ENCODE results near the gene ZSWIM1.
A peak's percentile ranks its signal among the peaks of the same experiment; 100 is the strongest.

ZSWIM1 gene

DNA sequence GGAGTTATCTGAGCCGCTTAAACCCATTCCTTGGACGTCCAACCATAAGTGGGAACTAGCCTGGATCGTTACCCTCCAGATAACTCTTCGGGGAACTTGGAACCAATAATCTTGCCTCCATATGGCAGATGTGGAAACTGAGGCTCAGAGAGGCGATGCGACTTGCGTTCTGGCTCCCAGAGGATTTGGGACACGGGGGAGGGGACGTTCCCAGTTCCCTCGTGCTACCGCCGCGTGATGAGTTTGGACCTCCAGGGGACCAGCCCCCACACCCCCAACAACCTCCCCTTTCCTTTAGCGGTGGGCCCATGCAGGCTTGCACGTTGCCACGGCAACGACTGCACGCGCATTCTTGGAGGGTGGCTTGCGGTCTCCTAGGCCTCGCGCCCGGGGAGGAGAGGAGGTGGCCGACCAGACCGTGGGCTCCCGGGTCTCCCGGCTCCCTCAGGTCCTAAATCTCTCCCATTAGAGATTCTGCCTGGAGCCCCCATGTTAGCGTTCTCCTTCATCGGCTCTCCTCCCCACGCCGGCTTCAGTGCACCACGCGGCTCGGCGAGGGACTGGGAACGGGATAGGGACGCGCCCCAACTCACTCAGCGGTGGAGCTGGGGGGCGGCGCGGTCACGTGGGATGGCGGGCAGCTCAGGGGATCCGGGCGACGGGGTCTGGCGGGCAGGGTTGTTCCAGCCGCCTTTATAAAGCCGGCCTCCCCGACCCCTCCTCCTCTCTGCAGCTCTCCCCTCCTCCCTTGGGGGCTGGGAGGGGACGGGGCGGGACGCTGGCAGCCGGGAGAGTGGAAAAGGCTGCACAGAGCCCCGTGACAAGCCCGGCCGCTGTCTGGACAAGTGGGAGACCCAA lies 30.7 kb downstream of the ZSWIM1 start, which contains the start of gene PLTP:
TSS of gene PLTP (minus strand) at position 670 of the 858 bp plus-strand sequence. CDS start 703 bp downstream, outside the sequence.
- H3K4me3 ChIP-seq (ENCODE audit: control insufficient read depth, low read depth, low read length) = peak within 1 kb of the TSS; percentile 56
- DNase-seq (ENCODE audit: low read depth) = peak; percentile 48
- TF ChIP-seq, protein P1, sequence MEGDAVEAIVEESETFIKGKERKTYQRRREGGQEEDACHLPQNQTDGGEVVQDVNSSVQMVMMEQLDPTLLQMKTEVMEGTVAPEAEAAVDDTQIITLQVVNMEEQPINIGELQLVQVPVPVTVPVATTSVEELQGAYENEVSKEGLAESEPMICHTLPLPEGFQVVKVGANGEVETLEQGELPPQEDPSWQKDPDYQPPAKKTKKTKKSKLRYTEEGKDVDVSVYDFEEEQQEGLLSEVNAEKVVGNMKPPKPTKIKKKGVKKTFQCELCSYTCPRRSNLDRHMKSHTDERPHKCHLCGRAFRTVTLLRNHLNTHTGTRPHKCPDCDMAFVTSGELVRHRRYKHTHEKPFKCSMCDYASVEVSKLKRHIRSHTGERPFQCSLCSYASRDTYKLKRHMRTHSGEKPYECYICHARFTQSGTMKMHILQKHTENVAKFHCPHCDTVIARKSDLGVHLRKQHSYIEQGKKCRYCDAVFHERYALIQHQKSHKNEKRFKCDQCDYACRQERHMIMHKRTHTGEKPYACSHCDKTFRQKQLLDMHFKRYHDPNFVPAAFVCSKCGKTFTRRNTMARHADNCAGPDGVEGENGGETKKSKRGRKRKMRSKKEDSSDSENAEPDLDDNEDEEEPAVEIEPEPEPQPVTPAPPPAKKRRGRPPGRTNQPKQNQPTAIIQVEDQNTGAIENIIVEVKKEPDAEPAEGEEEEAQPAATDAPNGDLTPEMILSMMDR (conservative IDR thresholded peaks at IDR 0.05; ENCODE audit: control insufficient read depth, insufficient read depth, low read depth, low read length) = no peak

DNA sequence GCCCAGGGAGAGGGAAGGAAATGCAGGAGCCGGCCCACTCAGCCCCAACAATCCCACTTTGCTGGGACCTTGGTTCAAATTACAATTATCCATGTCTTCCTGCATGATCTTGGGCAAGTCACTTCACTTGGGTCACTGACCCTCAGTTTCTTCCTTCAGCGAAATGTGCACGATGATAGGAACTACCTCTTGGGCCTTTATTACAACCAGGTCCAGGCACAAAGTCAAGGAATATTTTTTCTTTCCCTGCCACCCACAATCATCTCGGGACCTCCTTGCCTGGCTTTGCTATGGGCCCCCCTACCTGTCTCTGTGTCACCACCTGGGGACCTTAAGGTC lies 31.3 kb downstream of the ZSWIM1 start:
- H3K4me3 ChIP-seq (ENCODE audit: control insufficient read depth, low read depth, low read length) = peak overlapping the region; percentile 56
- TF ChIP-seq, protein P1 (conservative IDR thresholded peaks at IDR 0.05; ENCODE audit: control insufficient read depth, insufficient read depth, low read depth, low read length) = no peak

DNA sequence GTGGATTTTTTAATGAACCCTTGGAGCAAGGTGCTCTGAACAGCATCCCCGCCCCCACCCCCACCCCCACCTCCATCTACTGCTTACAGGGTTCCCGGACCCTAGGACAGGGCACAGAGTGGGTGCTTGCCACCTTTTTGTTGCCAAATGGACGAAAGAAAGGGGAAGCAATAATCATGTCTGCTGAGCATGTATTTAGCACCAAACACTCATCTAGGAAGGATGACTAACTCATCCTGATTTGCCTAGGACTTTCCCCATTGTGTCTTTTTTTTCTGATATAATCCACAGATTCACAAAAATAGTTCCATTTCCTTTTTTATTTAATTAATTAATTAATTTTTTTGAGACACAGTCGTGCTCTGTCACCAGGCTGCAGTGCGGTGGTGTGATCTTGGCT lies 32.1 kb downstream of the ZSWIM1 start:
- TF ChIP-seq, protein P1 (conservative IDR thresholded peaks at IDR 0.05; ENCODE audit: control insufficient read depth, insufficient read depth, low read depth, low read length) = no peak
- peak; percentile 22 for DNase-seq (ENCODE audit: low read depth)

More for the DNA sequence above, 31.3 kb downstream of the ZSWIM1 start:
- DNase-seq (ENCODE audit: low read depth) = no peak

DNA sequence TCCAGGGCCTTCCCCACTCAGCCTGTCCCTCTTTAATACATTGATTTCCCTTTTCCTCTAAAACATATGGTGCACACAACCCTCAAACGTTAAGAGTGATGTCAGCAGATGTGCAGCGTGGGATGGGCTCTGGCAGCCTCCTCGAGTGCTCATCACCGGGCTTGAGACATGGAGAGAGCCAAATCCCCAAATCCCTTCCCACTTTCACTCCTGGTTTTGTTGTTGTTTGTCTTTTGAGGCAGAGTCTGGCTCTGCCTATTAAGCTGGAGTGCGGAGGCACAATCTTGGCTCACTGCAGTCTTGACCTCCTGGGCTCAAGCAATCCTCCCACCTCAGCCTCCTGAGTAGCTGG lies 36.7 kb downstream of the ZSWIM1 start:
- no peak overlapping the region for H3K4me3 ChIP-seq (ENCODE audit: control insufficient read depth, low read depth, low read length)
- TF ChIP-seq, protein P1 (conservative IDR thresholded peaks at IDR 0.05; ENCODE audit: control insufficient read depth, insufficient read depth, low read depth, low read length) = no peak
- DNase-seq (ENCODE audit: low read depth) = peak; percentile 95

More for the DNA sequence above, 32.1 kb downstream of the ZSWIM1 start:
- H3K4me3 ChIP-seq (ENCODE audit: control insufficient read depth, low read depth, low read length) = no peak overlapping the region

DNA sequence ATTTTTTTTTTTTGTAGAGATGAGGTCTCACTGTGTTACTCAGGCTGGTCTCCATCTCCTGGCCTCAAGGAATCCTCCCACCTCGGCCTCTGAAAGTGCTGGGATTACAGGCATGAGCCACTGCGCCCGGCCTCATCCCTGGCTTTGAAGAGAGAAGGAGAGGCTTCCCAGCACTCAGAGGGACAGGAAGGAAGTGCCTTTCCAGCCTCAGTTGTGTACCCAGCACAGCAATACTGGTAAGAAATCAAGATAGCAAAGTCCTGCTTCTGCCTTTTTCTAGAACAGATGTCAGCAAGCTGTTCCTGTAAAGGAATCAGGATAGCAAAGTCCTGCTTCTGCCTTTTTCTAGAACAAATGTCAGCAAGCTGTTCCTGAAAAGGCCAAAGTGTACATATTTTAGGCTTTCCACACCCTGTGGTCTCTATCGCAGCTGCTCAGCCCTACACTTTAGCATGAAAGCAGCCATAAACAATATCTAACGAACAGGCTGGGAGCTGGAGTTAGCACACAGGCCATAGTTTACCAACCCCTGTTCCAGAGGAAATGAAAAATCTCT lies 37.2 kb downstream of the ZSWIM1 start:
- TF ChIP-seq, protein P1 (conservative IDR thresholded peaks at IDR 0.05; ENCODE audit: control insufficient read depth, insufficient read depth, low read depth, low read length) = no peak
- no peak overlapping the region for H3K4me3 ChIP-seq (ENCODE audit: control insufficient read depth, low read depth, low read length)
- DNase-seq (ENCODE audit: low read depth) = peak; percentile 60

DNA sequence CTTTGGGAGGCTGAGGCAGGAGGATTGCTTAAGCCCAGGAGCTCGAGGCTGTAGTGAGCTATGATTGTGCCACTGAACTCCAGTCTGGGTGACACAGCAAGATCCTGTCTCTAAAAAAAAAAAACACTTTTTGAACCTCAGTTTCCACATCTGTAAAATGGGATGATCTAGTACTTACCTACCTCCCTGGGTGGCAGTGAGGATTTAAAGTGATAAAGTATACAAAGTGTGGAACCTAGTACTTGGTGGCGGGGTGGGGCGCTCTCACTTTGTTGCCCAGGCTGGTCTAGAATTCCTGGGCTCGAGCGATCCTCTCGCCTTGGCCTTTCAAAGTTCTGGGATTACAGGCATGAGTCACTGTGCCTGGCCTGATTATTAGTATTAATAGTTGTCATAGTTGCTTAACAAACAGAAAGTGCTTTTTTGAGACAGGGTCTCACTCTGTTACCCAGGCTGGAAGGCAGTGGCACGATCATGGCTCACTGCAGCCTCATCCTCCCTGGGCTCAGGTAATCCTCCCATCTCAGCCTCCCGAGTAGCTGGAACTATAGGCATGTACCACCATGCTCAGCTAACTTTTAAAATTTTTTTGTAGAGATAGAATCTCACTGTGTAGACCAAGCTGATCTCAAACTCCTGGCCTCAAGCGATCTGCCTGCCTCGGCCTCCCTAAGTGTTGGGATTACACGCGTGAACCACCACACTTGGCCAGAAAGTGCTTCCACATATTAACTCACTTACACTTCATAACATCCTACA lies 37.9 kb downstream of the ZSWIM1 start:
- TF ChIP-seq, protein P1 (conservative IDR thresholded peaks at IDR 0.05; ENCODE audit: control insufficient read depth, insufficient read depth, low read depth, low read length) = no peak
- no peak overlapping the region for H3K4me3 ChIP-seq (ENCODE audit: control insufficient read depth, low read depth, low read length)
- DNase-seq (ENCODE audit: low read depth) = peak; percentile 47
